H1 (cell line): ENCODE measurements around the gene RPS6KA4. TPM values are rescaled to one million over a fixed set of nuclear protein-coding genes. Genes with fewer than 3 reads are reported as not detected.

Source experiments
- CTCF ChIA-PET: fragments of 300-600 bp; sonication (Branson Sonifier 250); formaldehyde crosslinking; loops from one replicate; lab custom pipeline; 2021; ENCODE audit not compliant: partially characterized antibody; lab: Charles Lee
- POLR2A ChIA-PET: fragments of 300-600 bp; sonication (Branson Sonifier 250); formaldehyde crosslinking; loops from one replicate; lab custom pipeline; 2021; ENCODE audit warnings: inconsistent platforms; ENCODE audit not compliant: partially characterized antibody; lab: Charles Lee
- DNase-seq, 2 experiments: peaks; one replicate each; pipeline versions ENCODE4 v3.0.0 to v3.0.0-alpha.2; 2010 to 2022; ENCODE audit warnings: low spot score in 2 of 2, low read depth in 1 of 2, mixed read lengths in 1 of 2
- FAIRE-seq: peaks from 2 replicates; lab custom pipeline; 2011; peaks lifted over from hg19 to GRCh38; lab: Jason Lieb, UNC
- H2AFZ ChIP-seq: 2 replicates; pipeline ENCODE4 v1.8.1; 2012; ENCODE audit warnings: low read length, inconsistent platforms
- H2AK5ac ChIP-seq: 2 replicates; pipeline ENCODE4 v1.6.1; 2013; ENCODE audit warnings: low read depth, low read length
- H2BK120ac ChIP-seq: replicated peaks from 2 replicates; pipeline ENCODE3; 2013; ENCODE audit warnings: low read depth, low read length, inconsistent platforms
- H2BK12ac ChIP-seq: 2 replicates; pipeline ENCODE4 v1.6.1; 2013; ENCODE audit warnings: low read depth, low read length
- H2BK15ac ChIP-seq: 2 replicates; pipeline ENCODE4 v1.6.1; 2013; ENCODE audit warnings: low read length
- H2BK20ac ChIP-seq: 2 replicates; pipeline ENCODE4 v1.6.1; 2013; ENCODE audit warnings: low read length
- H2BK5ac ChIP-seq: 2 replicates; pipeline ENCODE4 v1.6.1; 2013; ENCODE audit warnings: low read depth, low read length
- H3K14ac ChIP-seq: 2 replicates; pipeline ENCODE4 v1.6.1; 2013; ENCODE audit warnings: inconsistent platforms; ENCODE audit not compliant: insufficient read length
- H3K18ac ChIP-seq: 2 replicates; pipeline ENCODE4 v1.6.1; 2013; ENCODE audit warnings: low read length; ENCODE audit errors: extremely low read depth
- H3K23ac ChIP-seq: 2 replicates; pipeline ENCODE4 v1.6.1; 2013; ENCODE audit warnings: inconsistent platforms; ENCODE audit not compliant: insufficient read length
- H3K23me2 ChIP-seq: 2 replicates; pipeline ENCODE4 v1.6.1; 2013; ENCODE audit warnings: low read depth, low read length
- H3K27ac ChIP-seq: 2 replicates; pipeline ENCODE4 v1.6.1; 2011; ENCODE audit warnings: low read depth, low read length, inconsistent platforms
- H3K27me3 ChIP-seq, 4 experiments: replicated peaks in 1 of 4; 1 replicate in 1 of 4; 2 replicates in 3 of 4; pipeline versions ENCODE4 v1.6.1 to v1.8.1; 2011 to 2013; ENCODE audit warnings: low read length in 3 of 4, mild to moderate bottlenecking in 3 of 4, inconsistent platforms in 2 of 4, mixed read lengths in 2 of 4, moderate library complexity in 1 of 4; ENCODE audit not compliant: control insufficient read depth in 3 of 4, insufficient read depth in 3 of 4; ENCODE audit errors: extremely low read depth in 1 of 4
- H3K36me3 ChIP-seq, 4 experiments: 2 replicates each; pipeline versions ENCODE4 v1.6.1 to v1.8.1; 2011 to 2013; ENCODE audit warnings: mild to moderate bottlenecking in 4 of 4, low read length in 3 of 4, moderate library complexity in 2 of 4, control low read depth in 1 of 4, inconsistent platforms in 1 of 4; ENCODE audit not compliant: insufficient read depth in 4 of 4, control insufficient read depth in 2 of 4
- H3K4ac ChIP-seq: replicated peaks from 2 replicates; pipeline ENCODE3; 2013; ENCODE audit warnings: low read length, low read depth, mixed read lengths, inconsistent platforms; ENCODE audit not compliant: insufficient read length
- H3K4me1 ChIP-seq, 4 experiments: replicated peaks in 1 of 4; 1 replicate in 1 of 4; 2 replicates in 3 of 4; pipeline versions ENCODE4 v1.6.1 to v1.8.1; 2011 to 2013; ENCODE audit warnings: low read length in 3 of 4, inconsistent platforms in 2 of 4, mixed read lengths in 1 of 4; ENCODE audit not compliant: insufficient read depth in 4 of 4, control insufficient read depth in 3 of 4
- H3K4me2 ChIP-seq, 2 experiments: 2 replicates each; pipeline versions ENCODE4 v1.6.1 to v1.8.1; 2011 to 2013; ENCODE audit warnings: low read depth in 2 of 2, low read length in 2 of 2, control low read depth in 1 of 2, inconsistent platforms in 1 of 2, mild to moderate bottlenecking in 1 of 2; ENCODE audit not compliant: insufficient read depth in 1 of 2
- H3K4me3 ChIP-seq, 4 experiments: fragments of 200-600, 300-600 bp in 1 of 4; sonication (generic), shearing (Covaris generic), sonication (Bioruptor Twin) in 1 of 4; 2 replicates each; pipeline versions ENCODE4 v1.5.1 to v1.8.1; 2011 to 2016; ENCODE audit warnings: low read length in 4 of 4, low read depth in 3 of 4, control low read depth in 2 of 4, inconsistent platforms in 2 of 4, mild to moderate bottlenecking in 2 of 4, mixed read lengths in 1 of 4, moderate library complexity in 1 of 4; ENCODE audit not compliant: insufficient read depth in 2 of 4; ENCODE audit errors: extremely low read depth in 1 of 4
- H3K56ac ChIP-seq: replicated peaks from 2 replicates; pipeline ENCODE3; 2013; ENCODE audit warnings: low read depth, mild to moderate bottlenecking, mixed read lengths, low read length, inconsistent platforms; ENCODE audit not compliant: insufficient read length
- H3K79me1 ChIP-seq: 2 replicates; pipeline ENCODE4 v1.6.1; 2013; ENCODE audit warnings: low read depth, low read length, control low read depth
- H3K79me2 ChIP-seq, 2 experiments: 2 replicates each; pipeline versions ENCODE4 v1.6.1 to v1.8.1; 2012 to 2013; ENCODE audit warnings: low read length in 2 of 2, mild to moderate bottlenecking in 2 of 2, inconsistent platforms in 1 of 2; ENCODE audit not compliant: insufficient read depth in 2 of 2, control insufficient read depth in 1 of 2
- H3K9ac ChIP-seq, 4 experiments: replicated peaks in 1 of 4; 1 replicate in 1 of 4; 2 replicates in 3 of 4; pipeline versions ENCODE4 v1.6.1 to v1.8.1; 2011 to 2013; ENCODE audit warnings: low read depth in 3 of 4, low read length in 3 of 4, control low read depth in 2 of 4, mild to moderate bottlenecking in 2 of 4, moderate library complexity in 2 of 4, inconsistent platforms in 1 of 4; ENCODE audit errors: extremely low read depth in 1 of 4
- H3K9me3 ChIP-seq, 2 experiments: 2 replicates each; pipeline versions ENCODE4 v1.6.1 to v1.8.1; 2012 to 2013; ENCODE audit warnings: mild to moderate bottlenecking in 2 of 2, moderate library complexity in 2 of 2, control low read depth in 1 of 2, inconsistent platforms in 1 of 2, low read depth in 1 of 2, low read length in 1 of 2, mixed read lengths in 1 of 2; ENCODE audit not compliant: insufficient read depth in 2 of 2
- H4K20me1 ChIP-seq, 2 experiments: replicated peaks in 1 of 2; 2 replicates each; pipeline versions ENCODE3 to v1.8.1; 2011 to 2013; ENCODE audit warnings: inconsistent platforms in 2 of 2, low read length in 2 of 2, mild to moderate bottlenecking in 1 of 2; ENCODE audit not compliant: insufficient read depth in 2 of 2, control insufficient read depth in 1 of 2
- H4K5ac ChIP-seq: 2 replicates; pipeline ENCODE4 v1.6.1; 2013; ENCODE audit warnings: low read length, low read depth, mixed read lengths, inconsistent platforms; ENCODE audit not compliant: insufficient read length
- H4K8ac ChIP-seq: 2 replicates; pipeline ENCODE4 v1.8.0; 2013; ENCODE audit warnings: mild to moderate bottlenecking, moderate library complexity, low read length, inconsistent platforms; ENCODE audit not compliant: insufficient read depth; ENCODE audit errors: extremely low read depth
- H4K91ac ChIP-seq: replicated peaks from 2 replicates; pipeline ENCODE3; 2013; ENCODE audit warnings: low read length, mixed read lengths, inconsistent platforms; ENCODE audit not compliant: insufficient read length
- CREB1 ChIP-seq: IDR thresholded peaks from 2 replicates; pipeline ENCODE4 v1.6.1; 2012; ENCODE audit warnings: inconsistent platforms
- CTCF ChIP-seq, 3 experiments: IDR thresholded peaks; 1 replicate in 2 of 3; 2 replicates in 1 of 3; pipeline versions ENCODE4 v1.5.1 to v1.6.1; 2011; ENCODE audit warnings: low read length in 3 of 3, mild to moderate bottlenecking in 3 of 3, inconsistent platforms in 2 of 3, low read depth in 1 of 3, moderate library complexity in 1 of 3; ENCODE audit not compliant: insufficient read depth in 1 of 3; ENCODE audit errors: control extremely low read depth in 1 of 3
- FOSL1 ChIP-seq: IDR thresholded peaks from 2 replicates; pipeline ENCODE4 v1.6.1; 2011; ENCODE audit warnings: mild to moderate bottlenecking, low read depth, low read length, moderate library complexity; ENCODE audit not compliant: insufficient read depth
- HDAC2 ChIP-seq, 2 experiments: fragments of 300-600 bp in 1 of 2; sonication (generic) in 1 of 2; IDR thresholded peaks; 2 replicates each; pipeline ENCODE4 v1.6.1; 2011 to 2012; ENCODE audit warnings: low read depth in 2 of 2, low read length in 2 of 2, mild to moderate bottlenecking in 2 of 2, moderate library complexity in 2 of 2, borderline replicate concordance in 1 of 2, inconsistent platforms in 1 of 2
- HDAC6 ChIP-seq: IDR thresholded peaks from one replicate; pipeline ENCODE4 v1.7.1; 2012; ENCODE audit warnings: low read depth, mild to moderate bottlenecking, inconsistent platforms, low read length, moderate library complexity
- KDM1A ChIP-seq: fragments of 200-600, 300-600 bp; sonication (generic); IDR thresholded peaks from 2 replicates; pipeline ENCODE4 v1.7.1; 2016; ENCODE audit warnings: mild to moderate bottlenecking, low read length, borderline replicate concordance
- KDM5A ChIP-seq: fragments of 200-600 bp; IDR thresholded peaks from 2 replicates; pipeline ENCODE4 v1.7.1; 2012; ENCODE audit warnings: mild to moderate bottlenecking, low read length, inconsistent platforms, mixed read lengths
- MAX ChIP-seq: IDR thresholded peaks from 2 replicates; pipeline ENCODE4 v1.6.1; 2012; ENCODE audit warnings: inconsistent platforms
- POLR2AphosphoS5 ChIP-seq: IDR thresholded peaks from 2 replicates; pipeline ENCODE4 v1.6.1; 2011; ENCODE audit warnings: low read depth, low read length
- POU5F1 ChIP-seq: IDR thresholded peaks from 2 replicates; pipeline ENCODE4 v1.6.1; 2011; ENCODE audit warnings: low read depth, mild to moderate bottlenecking, low read length, moderate library complexity
- SUZ12 ChIP-seq: fragments of 200-600 bp; sonication (generic); IDR thresholded peaks from 2 replicates; pipeline ENCODE4 v1.6.1; 2012; ENCODE audit warnings: mild to moderate bottlenecking, inconsistent platforms, low read length, moderate library complexity, mixed read lengths
- WGBS, 2 experiments: shearing (Covaris generic) in 1 of 2; methylation state at CpG; one replicate each; pipeline versions ENCODE4 v1.1.6 to v1.1.7; 2013 to 2015; ENCODE audit warnings: low lambda C conversion rate in 2 of 2, mixed read lengths in 2 of 2, inconsistent platforms in 1 of 2, low coverage in 1 of 2, missing lambda C conversion rate in 1 of 2; ENCODE audit not compliant: insufficient replicate concordance in 2 of 2, insufficient coverage in 1 of 2, insufficient read length in 1 of 2; ENCODE audit errors: extremely low coverage in 1 of 2, missing lambda C conversion rate in 1 of 2; 5-methylcytosine and 5-hydroxymethylcytosine counted together
- polyA plus RNA-seq, 7 experiments: library from polyadenylated mRNA; depleted of rRNA in 3 of 7; stranded (reverse) in 5 of 7; unstranded in 2 of 7; fragments of >200 nt in 5 of 7; fragments of 200-250 nt in 2 of 7; gene quantifications; 1 replicate in 5 of 7; 2 replicates in 1 of 7; 4 replicates in 1 of 7; pipeline versions ENCODE4 v1.2.1 to v1.2.3, GENCODE V29; 2011 to 2013; ENCODE audit warnings: missing spikeins in 2 of 7, mixed read lengths in 2 of 7
- total RNA-seq: library from RNA; stranded (reverse); fragmentation: NEBNext Ultra II Directional; extraction: Animal tissue kit (Norgen Biotek cat#: 25700); gene quantifications from 2 replicates; pipeline ENCODE4 v1.2.1, GENCODE V29; 2021

RPS6KA4 gene
- total and polyA plus RNA-seq, 2 of the 8 experiments (the other 6 are each of a cell fraction or from before 2014, with no cell fraction given): 8.2 to 12.6 TPM

DNA sequence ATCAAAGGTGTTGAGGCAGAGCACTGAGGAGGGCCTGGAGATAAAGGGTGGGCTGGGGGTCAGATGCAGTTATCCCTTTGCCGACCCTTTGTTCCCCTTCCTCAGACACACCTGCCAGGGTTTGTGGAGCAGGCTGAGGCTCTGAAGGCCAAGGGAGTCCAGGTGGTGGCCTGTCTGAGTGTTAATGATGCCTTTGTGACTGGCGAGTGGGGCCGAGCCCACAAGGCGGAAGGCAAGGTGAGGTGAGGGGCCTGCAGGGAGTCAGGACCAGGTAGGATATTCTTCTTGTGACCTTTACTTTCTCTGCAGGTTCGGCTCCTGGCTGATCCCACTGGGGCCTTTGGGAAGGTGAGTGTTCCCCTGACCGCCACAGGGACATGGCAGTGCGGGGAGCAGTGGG lies 38.4 kb upstream of the RPS6KA4 start:
- FAIRE-seq: no peak
- no peak overlapping the region for H4K5ac ChIP-seq
- no peak for TF ChIP-seq POLR2AphosphoS5
- TF ChIP-seq KDM1A: no peak
- no peak for TF ChIP-seq HDAC2 (IDR thresholded peaks at IDR 0.05; ENCODE audit: borderline replicate concordance in 1 of 2, low read depth in 2 of 2, low read length in 2 of 2)
- TF ChIP-seq SUZ12: no peak
- no peak for TF ChIP-seq MAX
- TF ChIP-seq CREB1: no peak
- no peak for TF ChIP-seq POU5F1
- TF ChIP-seq FOSL1: no peak
- TF ChIP-seq CTCF (IDR thresholded peaks at IDR 0.05; ENCODE audit: control extremely low read depth in 1 of 3, insufficient read depth in 1 of 3, low read depth in 1 of 3, low read length in 3 of 3): no peak
- TF ChIP-seq KDM5A: no peak
- TF ChIP-seq HDAC6: no peak

More for the DNA sequence above, 38.4 kb upstream of the RPS6KA4 start:
- no peak overlapping the region for H2BK20ac ChIP-seq
- 90% methylated on average over 7 of the region's 7 CpGs; no CpG with 5 or more reads in 1 of the 2 experiments for WGBS, 2 experiments
- no peak overlapping the region for H3K27ac ChIP-seq
- H3K23me2 ChIP-seq: peaks cover 5% of the 10 kb centered on the region; the same call in 1 of the 2 replicates
- no peak for DNase-seq
- H2BK15ac ChIP-seq: no peak overlapping the region
- peaks cover 7% of the 10 kb centered on the region; the same call in 1 of the 2 replicates for H3K79me1 ChIP-seq
- H3K79me2 ChIP-seq: peaks cover 0 to 15% of the 10 kb centered on the region in 2 experiments; a peak in 1 of 4 replicates
- H3K9ac ChIP-seq: no peak overlapping the region
- H2BK5ac ChIP-seq: no peak overlapping the region
- H3K14ac ChIP-seq: no peak overlapping the region
- no peak overlapping the region for H2AFZ ChIP-seq
- peaks cover under 1 to 20% (median 4%) of the 10 kb centered on the region in 4 experiments; a peak in 6 of 8 replicates for H3K36me3 ChIP-seq
- H4K20me1 ChIP-seq: peaks cover 0 to 3% of the 10 kb centered on the region in 2 experiments
- no peak overlapping the region for H4K91ac ChIP-seq
- no peak overlapping the region for H2AK5ac ChIP-seq
- H3K9me3 ChIP-seq: no peaks in the 10 kb centered on the region
- no peak overlapping the region for H2BK120ac ChIP-seq
- no peaks in the 10 kb centered on the region for H3K27me3 ChIP-seq
- H3K4me3 ChIP-seq: no peak overlapping the region
- POLR2A ChIA-PET: interaction anchor here (0.6 to 6.6 kb wide), 4 partner anchors 9 to 24 kb away, joined by 3 to 38 read pairs (median 8); no protein-coding TSS in a partner anchor
- H3K18ac ChIP-seq: no peak overlapping the region
- H2BK12ac ChIP-seq: no peak overlapping the region
- no peak overlapping the region for H3K56ac ChIP-seq
- H3K23ac ChIP-seq: no peak overlapping the region
- H3K4me1 ChIP-seq: peaks cover 1 to 13% (median 7%) of the 10 kb centered on the region in 4 experiments; a peak in 6 of 7 replicates
- H4K8ac ChIP-seq: no peak overlapping the region
- no peak overlapping the region for H3K4me2 ChIP-seq
- CTCF ChIA-PET: interaction anchor here (1.8 to 20.8 kb wide), 2 partner anchors 17 to 20 kb away, joined by 4 to 614 read pairs; partner anchors contain the start of gene CCDC88B
- H3K4ac ChIP-seq: no peak overlapping the region
